ENCODE results near the gene UBR3.
"Not testable (repeated sequence)": the region's sequence is repeated elsewhere in the genome, so short reads cannot be mapped to it uniquely, and the experiment has no call there.

The UBR3 gene

GRCh38 chr2:169827272-169828140, at the start of gene UBR3:
Gene UBR3, plus strand, starts transcription at chr2:169827454. Its CDS starts 54 bp downstream, at chr2:169827508.
- peak; percentile 84 to 85 for ATAC-seq

DNA sequence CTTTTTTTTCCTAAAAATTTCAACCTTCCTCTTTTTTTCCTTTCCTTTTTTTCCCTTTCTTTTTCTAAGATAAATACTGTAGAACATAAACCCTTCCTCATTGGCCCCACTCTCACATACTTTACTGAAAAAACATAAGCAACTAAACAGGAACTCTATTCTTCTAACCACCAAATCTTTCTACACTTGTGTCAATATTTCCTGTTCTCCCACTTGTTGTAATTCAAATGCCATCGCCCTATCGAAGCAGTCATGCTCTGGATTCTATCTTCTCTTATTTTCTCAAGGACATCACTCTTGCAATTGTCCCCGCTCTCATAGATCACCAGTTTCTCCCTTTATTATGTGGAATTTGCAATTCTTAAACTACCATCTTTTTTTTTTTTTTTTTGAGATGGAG, 48.8 kb upstream of the UBR3 start:
- ATAC-seq = no peak

- no peak for ATAC-seq
Observed at GRCh38 chr2:169781249-169782013, 45.8 kb upstream of the UBR3 start.

DNA sequence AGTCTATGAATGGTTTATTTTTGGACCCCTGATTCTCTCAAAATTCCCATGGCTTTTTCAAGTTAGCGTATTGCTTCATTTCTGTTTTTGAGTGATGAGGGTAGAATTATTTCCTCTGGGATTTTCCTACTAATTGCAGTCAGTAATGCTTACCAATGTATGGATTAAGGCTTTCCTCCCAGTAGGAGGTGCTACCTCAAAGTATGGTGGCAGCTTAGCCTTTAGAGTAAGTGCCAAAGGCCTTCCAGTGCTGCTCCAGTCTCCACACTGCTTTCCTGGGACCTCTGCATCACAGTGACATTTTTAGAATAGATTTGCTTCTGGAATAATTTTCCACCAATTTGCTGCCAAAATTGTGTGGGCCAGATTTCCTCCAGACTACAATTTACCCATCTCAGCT, 44.7 kb upstream of the UBR3 start:
- no peak for ATAC-seq

DNA sequence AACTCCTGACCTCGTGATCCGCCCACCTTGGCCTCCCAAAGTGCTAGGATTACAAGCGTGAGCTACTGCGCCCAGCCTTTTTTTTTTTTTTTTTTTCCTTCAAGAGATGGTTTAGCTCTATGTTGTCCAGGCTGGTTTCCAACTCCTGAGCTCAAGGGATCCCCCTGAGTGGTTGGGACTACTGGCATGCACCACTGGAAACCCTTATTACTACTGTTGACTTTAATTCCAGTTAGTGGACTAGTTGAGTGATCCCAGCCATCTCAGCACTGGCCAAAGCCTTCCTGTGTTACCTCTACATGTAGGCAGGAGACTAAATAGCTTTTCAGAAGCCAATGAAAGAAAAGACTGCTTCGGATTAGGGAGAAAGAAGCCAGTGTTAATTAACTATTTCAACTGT, 36.7 kb upstream of the UBR3 start:
- ATAC-seq = no peak

GRCh38 chr2:169795181-169795580, 32.1 kb upstream of the UBR3 start:
- ATAC-seq = no peak

GRCh38 chr2:169796441-169796840, 30.8 kb upstream of the UBR3 start:
- ATAC-seq = no peak

DNA sequence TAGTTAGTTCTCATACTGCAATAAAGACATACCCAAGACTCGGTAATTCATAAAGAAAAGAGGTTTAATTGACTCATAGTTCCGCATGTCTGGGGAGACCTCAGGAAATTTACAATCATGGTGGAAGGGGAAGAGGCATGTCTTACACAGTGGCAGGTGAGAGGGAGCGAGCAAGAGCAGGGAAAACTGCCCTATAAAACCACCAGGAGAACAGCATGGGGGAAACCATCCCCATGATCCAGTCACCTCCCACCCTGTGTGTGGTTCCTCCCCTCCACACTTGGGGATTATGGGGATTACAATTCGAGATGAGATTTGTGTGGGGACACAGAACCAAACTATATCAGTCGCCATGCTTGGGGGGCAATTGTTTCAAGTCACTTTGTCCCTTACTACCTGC, 29.7 kb upstream of the UBR3 start:
- no peak for ATAC-seq

GRCh38 chr2:169798397-169798717, 28.9 kb upstream of the UBR3 start:
- no peak for ATAC-seq

GRCh38 chr2:169798718-169799592, 28.3 kb upstream of the UBR3 start, which contains the start of gene SSB:
Gene SSB, plus strand, starts transcription at chr2:169798871. Its CDS starts 2,090 bp downstream, at chr2:169800961.
- peak; percentile 97 to 98 for ATAC-seq

- no peak for ATAC-seq
Observed at GRCh38 chr2:169803480-169803879, 23.8 kb upstream of the UBR3 start.

GRCh38 chr2:169806586-169806985, 20.7 kb upstream of the UBR3 start:
- ATAC-seq = no peak

GRCh38 chr2:169808221-169808620, 19.0 kb upstream of the UBR3 start:
- ATAC-seq = no peak

- peak; percentile 49 to 58 for ATAC-seq
Observed at GRCh38 chr2:169815849-169816248, 11.4 kb upstream of the UBR3 start.

GRCh38 chr2:169816961-169817360, 10.3 kb upstream of the UBR3 start:
- ATAC-seq = not testable (repeated sequence)

- not testable (repeated sequence) for ATAC-seq
Observed at GRCh38 chr2:169817369-169817768, 9.9 kb upstream of the UBR3 start.

GRCh38 chr2:169818241-169818640, 9.0 kb upstream of the UBR3 start:
- ATAC-seq = no peak

DNA sequence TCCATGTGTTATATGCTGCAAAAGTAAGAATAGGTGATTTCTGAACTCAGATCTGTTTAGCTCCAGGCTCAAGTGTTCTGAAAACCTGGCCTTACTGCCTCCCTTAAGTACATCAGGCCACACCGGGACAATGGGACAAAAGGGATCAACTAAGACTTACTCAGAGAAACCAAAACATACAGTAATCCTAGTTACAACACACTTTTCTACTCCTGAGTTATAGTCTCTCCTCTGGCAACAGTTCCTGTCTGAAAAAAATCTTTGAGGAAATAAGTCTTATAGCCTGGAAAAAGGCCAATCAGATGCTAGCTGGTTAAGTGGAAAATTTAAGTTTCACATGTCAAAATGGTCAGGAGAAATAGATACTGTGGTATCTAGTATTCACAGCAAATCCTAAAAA, 8.1 kb upstream of the UBR3 start:
- ATAC-seq = no peak

- not testable (repeated sequence) for ATAC-seq
Observed at GRCh38 chr2:169820101-169820500, 7.2 kb upstream of the UBR3 start.

- no peak for ATAC-seq
Observed at GRCh38 chr2:169822036-169822435, 5.2 kb upstream of the UBR3 start.

GRCh38 chr2:169822785-169823392, 4.4 kb upstream of the UBR3 start:
- no peak for ATAC-seq

DNA sequence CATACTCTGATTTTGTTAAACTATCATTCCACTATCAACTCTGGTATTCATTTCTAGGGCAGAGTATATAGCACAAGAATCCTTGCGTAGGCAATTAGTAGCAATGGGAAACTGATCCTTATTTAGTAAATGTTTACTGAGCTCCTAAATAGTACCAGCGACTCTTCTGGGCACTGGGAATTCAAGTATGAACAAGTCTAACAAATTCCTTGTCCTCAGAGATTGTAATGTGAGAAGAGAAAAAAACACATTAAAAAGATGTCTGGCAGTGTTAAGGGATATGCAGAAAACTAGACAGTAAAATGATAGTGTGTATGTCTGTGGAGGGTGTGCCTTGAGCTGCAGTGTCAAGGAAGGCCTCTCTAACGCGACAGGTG, 3.3 kb upstream of the UBR3 start:
- no peak for ATAC-seq

Data from activated CD4-positive, CD25-positive, alpha-beta regulatory T cell treated with anti-CD3 and anti-CD28 coated beads, Interleukin-2, amount 50 U/mL, for 24 hours (primary cell).